A673 (cell line): ENCODE data around the gene HS3ST3A1. TPM values are rescaled to one million over a fixed set of nuclear protein-coding genes. Genes with fewer than 3 reads are reported as not detected.

Experiments
- BruUV-seq: library from RNA; stranded (reverse); fragments of 400-500 nt; replicated peaks from 2 replicates; lab custom pipeline; 2021; lab: Mats Ljungman, UMichigan
- CTCF ChIA-PET: fragments of 300-600 bp; sonication (Branson Sonifier 250); formaldehyde crosslinking; loops from one replicate; lab custom pipeline; 2022; ENCODE audit warnings: antibody characterized with exemption; lab: Charles Lee
- POLR2A ChIA-PET: fragments of 300-600 bp; sonication (Branson Sonifier 250); formaldehyde crosslinking; loops from one replicate; lab custom pipeline; 2022; ENCODE audit warnings: antibody characterized with exemption; ENCODE audit not compliant: low non-redundant PET; lab: Charles Lee
- DNase-seq: peaks from one replicate; pipeline ENCODE4 v3.0.0-alpha.2; 2015; ENCODE audit warnings: low spot score
- H3K27ac ChIP-seq: fragments of 200-600 bp; sonication (generic); 2 replicates; pipeline ENCODE4 v1.5.1; 2016; ENCODE audit warnings: mixed run types, low read depth, mild to moderate bottlenecking, mixed read lengths, antibody characterized with exemption, low read length; ENCODE audit not compliant: poor library complexity, severe bottlenecking
- H3K27me3 ChIP-seq: fragments of 200-600 bp; sonication (generic); replicated peaks from 2 replicates; pipeline ENCODE4 v1.6.1; 2017; ENCODE audit warnings: mixed run types, low read depth, mild to moderate bottlenecking, mixed read lengths, antibody characterized with exemption, low read length; ENCODE audit not compliant: insufficient read depth, poor library complexity
- H3K36me3 ChIP-seq: fragments of 200-600 bp; sonication (generic); 2 replicates; pipeline ENCODE4 v1.6.1; 2016; ENCODE audit warnings: mixed run types, mild to moderate bottlenecking, mixed read lengths, antibody characterized with exemption, low read length; ENCODE audit not compliant: insufficient read depth, poor library complexity, severe bottlenecking
- H3K4me1 ChIP-seq: fragments of 200-600 bp; sonication (generic); 2 replicates; pipeline ENCODE4 v1.6.1; 2017; ENCODE audit warnings: mixed run types, mild to moderate bottlenecking, mixed read lengths, antibody characterized with exemption, low read length; ENCODE audit not compliant: insufficient read depth, poor library complexity, severe bottlenecking
- H3K4me3 ChIP-seq: fragments of 200-600 bp; sonication (generic); 2 replicates; pipeline ENCODE4 v1.5.1; 2016; ENCODE audit warnings: low read depth, mixed run types, mild to moderate bottlenecking, mixed read lengths, low read length; ENCODE audit not compliant: poor library complexity, severe bottlenecking
- H3K9me3 ChIP-seq: fragments of 200-600 bp; sonication (generic); 2 replicates; pipeline ENCODE4 v1.6.1; 2016; ENCODE audit warnings: mixed run types, low read depth, mild to moderate bottlenecking, mixed read lengths, antibody characterized with exemption, low read length; ENCODE audit not compliant: poor library complexity, severe bottlenecking
- EZH2 ChIP-seq: fragments of 200-600 bp; sonication (generic); IDR thresholded peaks from 2 replicates; pipeline ENCODE4 v1.6.1; 2017; ENCODE audit warnings: borderline replicate concordance, low read depth, mild to moderate bottlenecking, mixed read lengths, antibody characterized with exemption, low read length; ENCODE audit not compliant: poor library complexity, severe bottlenecking
- intact Hi-C: fragments of 100-400 bp; cut with micrococcal nuclease; formaldehyde crosslinking; loops from one replicate; pipeline ENCODE4 v1.10.0; 2022; ENCODE audit not compliant: unreplicated experiment
- total RNA-seq: library from RNA; stranded (reverse); gene quantifications from 2 replicates; pipeline ENCODE4 v1.2.3, GENCODE V29; 2021
- TF ChIP-seq, protein P1 (sequence below): fragments of 300-800, 200-600 bp; sonication (generic); conservative IDR thresholded peaks from 2 replicates; pipeline ENCODE4 v1.5.1; 2017; ENCODE audit warnings: low read depth, mild to moderate bottlenecking, antibody characterized with exemption, low read length, moderate library complexity, mixed read lengths

Gene HS3ST3A1
- total RNA-seq, 1 experiment from 2014 or later, result not detected

DNA sequence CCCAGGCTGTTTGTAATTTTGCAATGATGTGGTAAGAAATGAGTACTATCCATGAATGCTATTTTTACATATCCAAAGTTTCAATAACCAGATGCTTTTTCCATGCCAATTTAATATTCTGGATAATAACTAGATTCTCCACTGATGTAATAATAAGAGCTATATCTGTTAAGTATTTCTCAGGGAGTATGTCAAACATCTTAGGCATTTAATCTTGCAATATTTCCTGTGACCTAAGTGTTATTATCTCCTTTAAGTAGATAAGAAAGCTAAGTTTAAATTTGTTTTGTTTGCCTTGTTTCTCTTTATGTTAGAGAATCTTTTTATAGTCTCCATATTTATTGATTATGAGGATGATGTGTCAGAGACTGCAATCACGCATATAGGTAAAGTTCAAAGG, 32.3 kb upstream of the HS3ST3A1 start:
- Histone ChIP-seq H3K9me3 (no peaks in the 10 kb centered on the region), H3K27me3 (no peaks in the 10 kb centered on the region), H3K4me1 (no peaks in the 10 kb centered on the region), H3K27ac (no peak overlapping the region), H3K36me3 (no peaks in the 10 kb centered on the region), H3K4me3 (no peak overlapping the region)
- ChIA-PET POLR2A (no interaction called here), CTCF (no interaction called here)
- no TSS peak for BruUV-seq
- DNase-seq, result no peak
- intact Hi-C loops, result no loop called here
- TF ChIP-seq, protein P1, sequence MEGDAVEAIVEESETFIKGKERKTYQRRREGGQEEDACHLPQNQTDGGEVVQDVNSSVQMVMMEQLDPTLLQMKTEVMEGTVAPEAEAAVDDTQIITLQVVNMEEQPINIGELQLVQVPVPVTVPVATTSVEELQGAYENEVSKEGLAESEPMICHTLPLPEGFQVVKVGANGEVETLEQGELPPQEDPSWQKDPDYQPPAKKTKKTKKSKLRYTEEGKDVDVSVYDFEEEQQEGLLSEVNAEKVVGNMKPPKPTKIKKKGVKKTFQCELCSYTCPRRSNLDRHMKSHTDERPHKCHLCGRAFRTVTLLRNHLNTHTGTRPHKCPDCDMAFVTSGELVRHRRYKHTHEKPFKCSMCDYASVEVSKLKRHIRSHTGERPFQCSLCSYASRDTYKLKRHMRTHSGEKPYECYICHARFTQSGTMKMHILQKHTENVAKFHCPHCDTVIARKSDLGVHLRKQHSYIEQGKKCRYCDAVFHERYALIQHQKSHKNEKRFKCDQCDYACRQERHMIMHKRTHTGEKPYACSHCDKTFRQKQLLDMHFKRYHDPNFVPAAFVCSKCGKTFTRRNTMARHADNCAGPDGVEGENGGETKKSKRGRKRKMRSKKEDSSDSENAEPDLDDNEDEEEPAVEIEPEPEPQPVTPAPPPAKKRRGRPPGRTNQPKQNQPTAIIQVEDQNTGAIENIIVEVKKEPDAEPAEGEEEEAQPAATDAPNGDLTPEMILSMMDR, result no peak
- no peak for TF ChIP-seq EZH2

DNA sequence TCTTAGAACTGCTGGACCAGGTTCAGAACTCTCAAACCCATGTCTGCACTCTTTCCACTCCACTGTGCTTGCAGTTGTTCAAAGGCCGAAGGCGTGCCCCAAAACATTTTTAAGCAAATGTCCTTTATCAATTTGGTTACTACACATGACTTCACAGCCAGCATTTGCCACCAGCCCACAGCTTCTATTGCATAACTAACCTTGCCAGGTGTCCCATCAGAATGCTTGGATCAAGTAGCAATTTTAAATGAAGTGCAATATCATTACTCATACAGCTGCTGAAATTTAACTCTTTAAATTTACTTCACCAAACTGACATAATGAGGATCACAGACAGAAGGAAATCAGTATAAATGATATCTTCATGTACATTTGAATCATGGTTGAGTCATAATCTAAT, 29.8 kb upstream of the HS3ST3A1 start:
- intact Hi-C loops, result no loop called here
- POLR2A ChIA-PET, result no interaction called here

DNA sequence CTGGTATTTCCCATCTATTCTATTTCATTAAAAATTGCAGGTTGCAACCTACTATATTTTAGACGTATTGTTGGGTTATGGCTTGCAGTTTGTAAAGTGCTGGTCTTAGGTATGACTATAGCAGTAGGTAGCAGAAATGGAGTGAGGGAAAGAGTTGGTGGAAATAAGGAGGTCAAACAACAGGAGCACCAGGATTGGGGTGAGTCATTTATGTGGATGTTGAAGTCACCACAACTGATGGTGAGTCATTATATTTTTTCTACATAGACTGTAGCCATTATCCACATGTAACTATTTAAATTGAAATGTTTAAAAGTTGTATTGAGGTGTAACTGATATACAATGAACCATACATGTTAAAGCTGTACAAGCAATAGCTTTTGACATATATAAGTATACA, 25.0 kb upstream of the HS3ST3A1 start:
- Histone ChIP-seq H3K9me3 (peaks cover 10% of the 10 kb centered on the region), H3K4me3 (no peak overlapping the region), H3K27ac (no peak overlapping the region), H3K4me1 (no peaks in the 10 kb centered on the region), H3K36me3 (no peaks in the 10 kb centered on the region), H3K27me3 (no peaks in the 10 kb centered on the region)
- POLR2A ChIA-PET, result no interaction called here
- no TSS peak for BruUV-seq
- TF ChIP-seq EZH2, result no peak
- TF ChIP-seq, protein P1, result no peak
- no peak for DNase-seq
- intact Hi-C loops, result no loop called here
- CTCF ChIA-PET, result interaction anchor here (0.6 kb wide), 1 partner anchor 667 kb away, joined by 4 read pairs; no protein-coding TSS in a partner anchor

More for the DNA sequence above, 29.8 kb upstream of the HS3ST3A1 start:
- Histone ChIP-seq H3K36me3 (no peaks in the 10 kb centered on the region), H3K27me3 (no peaks in the 10 kb centered on the region), H3K9me3 (no peaks in the 10 kb centered on the region), H3K4me1 (no peaks in the 10 kb centered on the region), H3K27ac (no peak overlapping the region), H3K4me3 (no peak overlapping the region)
- no TSS peak for BruUV-seq
- DNase-seq, result no peak
- TF ChIP-seq, protein P1, result no peak
- TF ChIP-seq EZH2, result no peak
- CTCF ChIA-PET, result no interaction called here
